ENCODE data around the gene ANGPTL2. TPM values are rescaled to one million over a fixed set of nuclear protein-coding genes. Genes with fewer than 3 reads are reported as not detected.

The ANGPTL2 gene
- total and polyA plus RNA-seq, 9 of the 15 experiments (the other 6 are each of a cell fraction or from before 2014, with no cell fraction given), result not detected

GRCh38 chr9:127056446-127056845 lies 66.0 kb downstream of the ANGPTL2 start:
- CTCF ChIA-PET (ENCODE audit: low intra/inter-chr PET ratio), result no interaction called here
- H3K4me1 ChIP-seq (replicated peaks in 1 of 2; ENCODE audit: control insufficient read depth in 2 of 2, insufficient read depth in 2 of 2, low read length in 2 of 2), result no peaks in the 10 kb centered on the region
- no peak overlapping the region for H2AFZ ChIP-seq (ENCODE audit: low read depth, low read length)
- no peaks in the 10 kb centered on the region for H3K36me3 ChIP-seq (ENCODE audit: control insufficient read depth, insufficient read depth, low read length)
- no peak overlapping the region for H3K9ac ChIP-seq (ENCODE audit: insufficient read depth in 1 of 2, low read depth in 2 of 2, low read length in 2 of 2)
- DNase-seq (ENCODE audit: extremely low read depth in 1 of 4, low spot score in 3 of 4) (no peak), ATAC-seq (no peak), FAIRE-seq (no peak)
- no peaks in the 10 kb centered on the region for H3K9me3 ChIP-seq (replicated peaks; ENCODE audit: control insufficient read depth, insufficient read depth, low read depth, low read length)
- no peak overlapping the region for H3K4me2 ChIP-seq (ENCODE audit: insufficient read depth, low read length)
- no peak overlapping the region for H3K27ac ChIP-seq (ENCODE audit: extremely low read depth, low read depth, low read length)
- H3K4me3 ChIP-seq, result no peak overlapping the region
- WGBS (ENCODE audit: insufficient coverage, low coverage, missing lambda C conversion rate), result 0% methylated on average over 3 of the region's 3 CpGs
- TF ChIP-seq REST (IDR thresholded peaks at IDR 0.05; ENCODE audit: borderline replicate concordance) (no peak), REST (CRISPR knock-in tag; IDR thresholded peaks at IDR 0.05; ENCODE audit: low read depth) (no peak), ZNF143 (CRISPR knock-in tag; IDR thresholded peaks at IDR 0.05) (no peak), JUNB (CRISPR knock-in tag; conservative IDR thresholded peaks at IDR 0.05) (no peak), GATA2 (CRISPR knock-in tag; IDR thresholded peaks at IDR 0.05) (no peak), E2F8 (IDR thresholded peaks at IDR 0.05; ENCODE audit: low read depth, partially characterized antibody) (no peak), ZNF174 (CRISPR knock-in tag; IDR thresholded peaks at IDR 0.05) (no peak), FOXA3 (CRISPR knock-in tag; conservative IDR thresholded peaks at IDR 0.05 in 1 of 2, IDR thresholded peaks at IDR 0.05 in 1 of 2) (no peak)
- in situ Hi-C loops (cut with MboI) (no loop called here), intact Hi-C loops (cut with micrococcal nuclease) (no loop called here)
- no peaks in the 10 kb centered on the region for H3K79me2 ChIP-seq (ENCODE audit: control insufficient read depth, insufficient read depth, low read length)
- BruUV-seq (replicated peaks), result no TSS peak
- H4K20me1 ChIP-seq (replicated peaks; ENCODE audit: control insufficient read depth, insufficient read depth, low read length), result peaks cover 1% of the 10 kb centered on the region; the same call in 1 of the 2 replicates
- H3K27me3 ChIP-seq (ENCODE audit: control insufficient read depth in 2 of 2, insufficient read depth in 2 of 2, low read length in 2 of 2), result peaks cover 8 to 22% of the 10 kb centered on the region in 2 experiments
- POLR2A ChIA-PET, result no interaction called here
- H3K9me1 ChIP-seq (ENCODE audit: control insufficient read depth, insufficient read depth, low read length), result no peaks in the 10 kb centered on the region

All from K562 (cell line).